Measurements from ENCODE around the gene FBXW11.

DNA sequence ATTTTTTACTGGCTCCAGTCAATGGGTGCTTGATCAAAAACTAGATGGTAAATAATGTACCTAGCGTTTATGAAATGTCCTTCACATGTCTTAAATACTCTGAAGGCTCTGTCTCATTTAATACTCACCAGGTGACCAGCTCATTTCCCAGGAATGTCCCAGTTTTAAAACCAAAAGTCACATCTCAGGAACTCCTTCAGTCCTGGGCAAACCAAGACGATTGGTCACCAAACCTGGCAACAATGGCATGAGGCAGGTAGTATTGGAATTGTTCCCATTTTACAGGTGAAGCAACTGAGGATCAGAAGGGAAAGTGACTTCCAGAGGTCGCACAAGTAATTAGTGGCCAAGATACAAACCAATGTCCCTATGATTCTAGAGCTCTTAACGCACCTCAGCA lies 193.2 kb downstream of the FBXW11 start:
- TF ChIP-seq, protein P1, sequence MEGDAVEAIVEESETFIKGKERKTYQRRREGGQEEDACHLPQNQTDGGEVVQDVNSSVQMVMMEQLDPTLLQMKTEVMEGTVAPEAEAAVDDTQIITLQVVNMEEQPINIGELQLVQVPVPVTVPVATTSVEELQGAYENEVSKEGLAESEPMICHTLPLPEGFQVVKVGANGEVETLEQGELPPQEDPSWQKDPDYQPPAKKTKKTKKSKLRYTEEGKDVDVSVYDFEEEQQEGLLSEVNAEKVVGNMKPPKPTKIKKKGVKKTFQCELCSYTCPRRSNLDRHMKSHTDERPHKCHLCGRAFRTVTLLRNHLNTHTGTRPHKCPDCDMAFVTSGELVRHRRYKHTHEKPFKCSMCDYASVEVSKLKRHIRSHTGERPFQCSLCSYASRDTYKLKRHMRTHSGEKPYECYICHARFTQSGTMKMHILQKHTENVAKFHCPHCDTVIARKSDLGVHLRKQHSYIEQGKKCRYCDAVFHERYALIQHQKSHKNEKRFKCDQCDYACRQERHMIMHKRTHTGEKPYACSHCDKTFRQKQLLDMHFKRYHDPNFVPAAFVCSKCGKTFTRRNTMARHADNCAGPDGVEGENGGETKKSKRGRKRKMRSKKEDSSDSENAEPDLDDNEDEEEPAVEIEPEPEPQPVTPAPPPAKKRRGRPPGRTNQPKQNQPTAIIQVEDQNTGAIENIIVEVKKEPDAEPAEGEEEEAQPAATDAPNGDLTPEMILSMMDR (conservative IDR thresholded peaks at IDR 0.05; ENCODE audit: low read depth, low read length): no peak
- no peak for TF ChIP-seq EZH2 (IDR thresholded peaks at IDR 0.05; ENCODE audit: low read length, unreplicated experiment)
- TF ChIP-seq EZH2phosphoT487 (IDR thresholded peaks at IDR 0.05; ENCODE audit: borderline replicate concordance, low read length): no peak

All from PC-3 (cell line).